Measurements from ENCODE around the gene KRTAP7-1.

Gene KRTAP7-1, protein sequence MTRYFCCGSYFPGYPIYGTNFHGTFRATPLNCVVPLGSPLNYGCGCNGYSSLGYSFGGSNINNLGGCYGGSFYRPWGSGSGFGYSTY

DNA sequence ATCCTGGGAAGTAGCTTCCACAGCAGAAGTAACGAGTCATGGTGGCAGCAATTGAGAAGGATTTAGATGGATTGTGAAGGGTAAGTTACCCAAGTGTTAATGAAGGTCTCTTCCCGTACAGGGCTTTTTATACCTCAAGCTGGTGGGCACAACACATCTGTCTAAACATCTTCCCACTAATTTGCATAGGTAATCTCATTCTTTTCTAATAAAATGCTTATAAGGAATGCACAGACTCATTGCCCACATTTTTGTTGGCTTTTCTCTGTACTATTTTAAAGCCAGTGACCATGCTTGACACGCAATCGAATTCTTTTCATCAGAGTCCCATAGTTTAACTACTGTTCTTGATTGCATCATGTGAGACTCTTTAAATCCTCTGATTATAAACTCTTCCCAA, at the start of gene KRTAP7-1:
Gene KRTAP7-1 (minus strand): TSS at position 101 of the 400 bp plus-strand sequence. CDS start 61 bp downstream, at position 40.
- DNase-seq (ENCODE audit: low spot score): no peak

DNA sequence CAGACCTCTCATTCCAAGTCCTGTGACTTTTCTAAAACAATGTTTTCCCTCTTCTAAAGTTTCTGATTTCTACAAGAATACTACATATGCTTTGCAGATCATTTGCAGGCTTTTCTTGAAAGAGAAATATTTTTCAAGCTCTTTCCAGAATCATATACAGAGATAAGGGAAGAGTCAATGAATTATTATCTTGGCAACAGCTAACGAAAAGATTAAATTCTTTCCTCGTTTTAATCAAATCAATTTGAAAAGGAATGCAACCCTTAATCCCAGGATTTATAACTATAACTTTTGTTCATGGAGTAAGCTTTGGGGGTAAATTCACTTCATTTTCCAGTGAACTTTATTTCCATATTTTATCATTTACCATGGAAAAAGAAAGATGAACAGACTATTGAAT, 45.0 kb upstream of the KRTAP7-1 start:
- DNase-seq (ENCODE audit: low spot score): no peak

DNA sequence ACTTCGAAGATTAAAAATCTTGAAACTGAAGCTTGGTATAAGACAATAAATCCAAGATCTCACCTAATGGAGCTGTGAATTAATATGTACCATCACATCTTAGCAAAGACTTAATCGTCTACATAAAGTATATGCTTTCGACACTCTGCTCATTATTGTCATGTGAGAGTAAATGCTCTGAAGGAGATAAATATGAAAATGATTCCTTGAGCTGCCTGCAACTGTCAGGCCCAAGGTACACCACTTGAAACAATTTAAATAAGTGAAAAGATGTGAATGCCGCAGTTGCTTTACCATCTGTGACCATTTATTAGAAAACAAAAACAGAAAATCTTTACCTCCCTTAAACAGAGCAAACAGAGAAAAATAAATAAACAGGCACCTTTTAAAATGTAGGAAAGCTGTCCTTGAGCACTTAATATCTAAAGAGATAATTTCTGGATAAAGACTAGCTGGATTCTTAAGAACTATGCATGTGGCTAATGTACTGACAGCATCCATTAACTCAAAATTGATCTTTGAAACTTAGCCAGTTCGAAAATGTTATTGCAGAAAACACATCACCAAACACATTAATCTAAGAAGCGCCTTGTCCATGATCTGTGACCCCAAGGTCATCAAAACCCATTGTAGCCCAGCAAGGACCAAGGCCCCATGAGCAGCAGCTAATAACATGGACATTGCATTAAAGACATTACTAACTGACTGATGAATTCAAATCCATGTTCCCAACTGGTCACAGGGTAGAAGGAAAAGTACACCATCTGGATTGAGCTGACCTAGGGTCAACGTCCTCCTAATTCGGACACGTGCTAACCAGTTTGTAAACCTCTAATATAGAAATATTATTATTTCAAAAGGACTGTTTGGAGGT, 18.3 kb upstream of the KRTAP7-1 start:
- no peak for DNase-seq (ENCODE audit: low spot score)

DNA sequence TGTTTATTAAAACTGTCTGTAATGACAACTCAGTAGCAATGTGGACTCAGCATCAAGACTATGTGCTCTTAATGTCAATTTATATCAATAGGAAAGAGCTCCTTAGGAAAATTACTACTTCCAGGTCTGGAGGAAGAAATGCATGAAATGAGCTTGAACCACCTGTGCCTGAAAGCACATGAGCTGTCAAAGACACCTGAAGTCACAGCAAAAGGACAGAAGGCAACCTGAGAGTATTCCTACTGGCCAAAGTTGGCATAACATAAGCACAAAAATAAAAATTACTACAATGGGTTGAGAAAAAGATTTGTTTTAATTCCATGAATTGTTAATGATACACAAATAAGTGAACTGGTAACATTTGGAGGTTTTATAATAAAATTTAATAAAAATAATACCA, 13.4 kb upstream of the KRTAP7-1 start:
- no peak for DNase-seq (ENCODE audit: low spot score)

DNA sequence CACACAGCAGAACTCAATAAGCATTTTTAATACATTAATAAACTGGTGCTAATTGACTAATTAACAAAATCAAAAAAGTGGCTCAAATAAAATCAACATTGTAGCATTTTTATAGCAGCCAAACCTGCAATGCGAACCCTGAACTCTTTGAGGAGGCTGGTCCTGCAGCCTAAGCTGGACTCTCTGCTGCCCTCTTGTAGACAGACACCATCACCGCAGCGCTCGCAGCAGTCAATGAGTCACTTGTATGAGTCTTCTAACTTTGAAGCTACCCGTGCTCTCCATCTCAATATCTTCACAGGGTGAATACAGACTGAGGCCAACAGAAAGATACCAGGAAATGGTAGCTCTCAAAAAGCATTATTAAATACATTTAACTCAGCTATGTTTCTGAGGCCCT, 9.7 kb upstream of the KRTAP7-1 start:
- peak; percentile 2 for DNase-seq (ENCODE audit: low spot score)

DNA sequence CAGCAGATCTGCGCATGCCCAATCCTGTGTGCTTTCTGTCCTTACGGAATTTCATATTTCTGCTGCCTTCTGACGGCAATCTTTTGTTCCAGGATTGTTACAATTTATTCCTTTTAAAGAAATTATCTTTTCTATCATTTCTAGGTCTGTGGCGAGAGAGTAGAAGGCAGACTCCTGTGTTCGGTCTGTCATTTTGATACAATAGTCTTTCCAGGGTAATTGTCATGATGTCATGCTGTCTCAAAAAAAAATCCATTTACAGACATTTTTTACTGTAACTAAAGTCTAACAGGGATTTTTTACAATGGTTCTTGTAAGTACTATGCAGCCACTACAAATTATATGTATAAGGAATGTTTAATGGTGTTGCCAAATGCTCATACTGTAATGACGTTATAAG, 9.0 kb upstream of the KRTAP7-1 start:
- no peak for DNase-seq (ENCODE audit: low spot score)

DNA sequence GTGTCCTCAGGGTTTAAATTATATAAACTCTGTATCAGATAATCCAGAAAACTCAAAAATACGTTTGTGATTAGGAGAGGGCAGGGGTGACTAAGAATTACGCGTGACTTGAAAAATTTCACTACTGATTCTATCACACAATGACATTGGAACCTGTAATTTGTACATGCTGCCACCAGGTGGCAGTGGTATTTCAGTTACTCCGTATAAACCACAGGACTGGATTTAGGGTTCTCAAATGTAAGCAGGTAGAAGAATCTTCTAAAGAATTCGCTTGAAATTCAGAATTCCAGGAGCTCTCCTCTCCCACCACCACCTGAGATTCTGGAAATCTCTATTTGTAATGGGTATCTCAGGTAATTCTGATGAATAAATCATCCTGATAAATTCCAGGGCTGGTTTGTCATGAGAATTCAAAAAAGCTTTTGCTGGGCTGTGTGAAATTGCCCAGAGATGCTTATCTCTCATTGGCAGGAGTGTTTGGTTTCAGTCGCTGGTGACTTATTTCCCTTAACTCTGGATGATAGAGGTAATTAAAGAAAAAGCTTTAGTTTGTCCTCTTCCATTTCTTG, 1.7 kb upstream of the KRTAP7-1 start:
- peak; percentile 23 for DNase-seq (ENCODE audit: low spot score)

DNA sequence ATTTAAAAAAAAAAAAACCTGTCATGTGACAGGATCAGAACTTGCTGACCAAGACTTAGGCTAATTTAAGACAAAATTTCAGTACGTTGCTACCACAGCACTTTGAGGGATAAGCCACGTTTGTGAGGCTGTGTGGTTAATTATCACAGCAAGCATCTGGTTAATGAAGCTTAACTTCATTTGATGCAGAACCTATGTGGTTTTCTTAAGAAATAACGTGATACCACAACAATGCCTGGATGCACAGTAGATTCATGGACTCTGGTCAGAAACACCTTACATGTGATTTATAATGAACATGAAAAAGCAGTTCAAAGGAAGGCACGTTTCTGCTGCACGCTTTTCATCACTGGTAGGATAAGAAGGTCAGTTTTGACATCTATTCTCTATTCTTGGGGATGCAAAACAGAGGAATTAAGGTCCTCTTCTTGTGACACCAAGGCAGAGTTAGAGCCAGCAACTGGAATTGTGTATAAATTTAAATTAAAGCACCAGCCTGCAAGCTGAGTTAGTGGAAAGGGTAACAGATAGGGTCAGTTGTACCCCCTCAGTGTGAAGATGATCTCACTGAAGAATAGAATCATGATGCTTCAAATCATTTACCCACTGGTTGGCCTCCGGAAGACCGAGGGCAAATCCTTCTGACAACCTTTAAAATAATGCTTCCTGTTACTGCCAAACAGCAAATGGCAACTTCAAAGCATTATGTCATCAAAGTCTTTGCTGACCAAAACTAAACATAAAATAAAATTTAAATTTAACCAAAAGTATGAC, 10.5 kb downstream of the KRTAP7-1 start:
- DNase-seq (ENCODE audit: low spot score): no peak

DNA sequence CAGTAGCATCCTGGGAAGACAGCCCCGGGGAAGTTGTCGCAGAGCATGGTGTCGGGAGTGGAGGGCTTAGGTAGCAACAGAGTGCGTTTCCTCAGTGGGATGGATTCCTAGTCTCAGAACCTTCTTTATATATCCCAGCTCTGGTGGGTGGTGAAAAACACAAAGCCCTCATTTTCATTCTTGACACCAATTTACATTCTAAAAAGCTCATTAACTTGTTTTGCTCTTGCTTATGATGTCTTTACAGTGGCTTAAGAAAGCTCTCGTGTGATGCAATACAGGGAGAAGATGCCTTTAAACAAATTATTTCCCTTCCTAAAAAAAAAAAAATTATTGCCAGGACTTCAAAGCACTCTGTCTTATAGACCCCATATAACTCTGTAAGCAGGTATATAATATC, 16.4 kb downstream of the KRTAP7-1 start, which contains the start of gene KRTAP8-1:
Gene KRTAP8-1 (minus strand): TSS at position 101 of the 400 bp plus-strand sequence. CDS start 54 bp downstream, at position 47.
- no peak for DNase-seq (ENCODE audit: low spot score)

DNA sequence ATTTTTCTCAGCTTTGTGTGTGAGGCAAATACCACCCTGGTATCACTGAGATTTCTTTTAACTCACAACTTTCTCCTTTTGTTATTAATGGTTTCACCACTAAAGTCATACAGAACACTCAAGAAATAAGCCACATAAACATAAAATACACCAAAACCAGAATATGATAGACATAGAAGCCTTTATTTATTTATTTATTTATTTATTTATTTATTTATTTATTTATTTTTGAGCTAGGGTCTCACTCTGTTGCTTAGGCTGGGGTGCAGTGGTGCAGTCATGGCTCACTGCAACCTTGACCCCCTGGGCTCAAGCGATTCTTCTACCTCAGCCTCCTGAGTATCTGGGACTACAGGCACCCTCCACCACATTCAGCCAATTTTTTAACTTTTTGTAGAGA, 29.0 kb downstream of the KRTAP7-1 start:
- no peak for DNase-seq (ENCODE audit: low spot score)

DNA sequence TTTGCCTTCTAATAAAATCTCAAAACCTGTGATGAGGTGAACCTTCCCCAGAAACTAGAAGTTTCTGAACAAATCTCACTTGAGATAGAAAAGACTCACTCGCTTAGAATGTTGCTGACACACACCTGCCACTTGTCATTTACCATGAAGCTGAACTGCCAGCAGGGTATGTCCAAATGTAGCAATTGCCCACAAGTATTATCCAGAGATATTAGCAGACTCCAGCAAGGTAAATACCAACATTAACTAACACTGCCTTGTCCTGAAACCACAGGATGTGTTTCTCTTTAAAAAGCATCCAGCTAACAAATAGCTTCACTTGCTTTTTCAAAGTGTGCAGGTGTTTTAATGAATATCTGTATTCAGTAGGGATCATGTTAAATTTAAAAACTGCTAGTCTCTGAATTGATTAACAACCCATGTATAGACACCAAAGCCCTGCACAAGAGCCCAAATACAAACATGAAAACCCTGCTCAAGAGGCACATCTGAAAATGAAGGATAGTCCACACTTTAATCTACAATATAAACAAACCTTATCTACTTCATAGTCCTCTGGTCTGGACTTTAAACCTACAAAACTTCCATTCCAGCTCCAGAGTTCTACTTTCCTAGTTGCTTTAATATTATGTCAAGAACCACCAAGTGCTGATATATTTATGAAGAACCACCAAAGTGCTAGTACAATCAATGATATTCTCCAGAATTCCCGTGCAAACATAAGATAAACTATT, 35.8 kb downstream of the KRTAP7-1 start:
- DNase-seq (ENCODE audit: low spot score): no peak

DNA sequence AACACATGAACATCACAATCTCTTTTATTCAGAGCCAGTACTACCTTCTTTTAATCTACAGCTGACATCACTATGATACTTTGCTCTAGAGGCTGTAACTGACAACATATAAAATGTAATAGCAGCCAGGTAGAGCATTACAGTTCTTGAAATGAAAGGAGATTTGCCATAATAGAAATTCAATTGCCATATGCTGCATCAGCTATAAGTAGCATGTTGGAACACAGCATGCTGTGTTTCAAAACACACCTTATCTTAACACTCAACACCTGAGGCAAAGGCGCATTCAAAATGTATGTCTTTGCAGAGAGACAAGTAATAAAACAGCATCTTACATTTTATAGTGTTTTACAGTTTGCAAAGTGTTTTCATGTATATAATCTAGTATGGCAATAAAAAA, 50.3 kb downstream of the KRTAP7-1 start:
- no peak for DNase-seq (ENCODE audit: low spot score)
